Right ventricle myocardium superior (tissue), 1 donor: Measurements from ENCODE around the gene DBNL. TPM values are rescaled to one million over a fixed set of nuclear protein-coding genes. Genes with fewer than 3 reads are reported as not detected.

ENCODE experiments used
- ATAC-seq: fragments of 200-7000 bp; cut with Tn5 transposase; one replicate; pipeline ENCODE4 v1.9.1; 2020; ENCODE audit warnings: mild to moderate bottlenecking; ENCODE audit not compliant: poor library complexity
- DNase-seq: peaks from one replicate; pipeline ENCODE4 v3.0.0-alpha.2; 2020
- intact Hi-C: fragments of 100-400 bp; cut with DNase I; formaldehyde crosslinking; loops from one replicate; pipeline ENCODE4 v1.11.2; 2022
- total RNA-seq: library from RNA; stranded (reverse); fragmentation: NEBNext Ultra II Directional; extraction: Animal tissue kit (Norgen Biotek cat#: 25700); gene quantifications from one replicate; pipeline ENCODE4 v1.2.1, GENCODE V29; 2021
- donor health status: DM: no; HTN: yes; CAD: no; lungs with severe emphysema.

The DBNL gene
- total RNA-seq, 1 donor from 2014 or later = 28.0 TPM

GRCh38 chr7:44058759-44059218 is 14.3 kb downstream of the DBNL start:
- intact Hi-C loops = no loop called here
- ATAC-seq = no peak
- DNase-seq = no peak

GRCh38 chr7:44059219-44060090 is 15.0 kb downstream of the DBNL start:
- ATAC-seq (no peak), DNase-seq (no peak)
- intact Hi-C loops = no loop called here

- intact Hi-C loops = no loop called here
- ATAC-seq (no peak), DNase-seq (no peak)
Observed at GRCh38 chr7:44060091-44060947, 15.8 kb downstream of the DBNL start.

- intact Hi-C loops = no loop called here
- DNase-seq (no peak), ATAC-seq (no peak)
Observed at GRCh38 chr7:44060948-44061644, 16.6 kb downstream of the DBNL start.

- ATAC-seq (no peak), DNase-seq (no peak)
- intact Hi-C loops = no loop called here
Observed at GRCh38 chr7:44061645-44062179, 17.2 kb downstream of the DBNL start.

- no peak for DNase-seq
- no peak for ATAC-seq
- intact Hi-C loops = no loop called here
Observed at GRCh38 chr7:44062180-44062902, 17.8 kb downstream of the DBNL start.

- ATAC-seq = peak; percentile 2
- intact Hi-C loops = no loop called here
- DNase-seq = no peak
Observed at GRCh38 chr7:44062903-44063295, 18.4 kb downstream of the DBNL start.

GRCh38 chr7:44063547-44063893 is 19.0 kb downstream of the DBNL start:
- intact Hi-C loops = no loop called here
- DNase-seq = no peak
- ATAC-seq = no peak

- no peak for DNase-seq
- intact Hi-C loops = no loop called here
- ATAC-seq = peak; percentile 35
Observed at GRCh38 chr7:44063894-44064651, 19.6 kb downstream of the DBNL start.

GRCh38 chr7:44064791-44065430 is 20.4 kb downstream of the DBNL start:
- intact Hi-C loops = no loop called here
- DNase-seq = no peak
- peak; percentile 5 for ATAC-seq

GRCh38 chr7:44065431-44066110 is 21.1 kb downstream of the DBNL start, which contains the start of gene PGAM2:
PGAM2 (minus strand) TSS chr7:44065567; CDS start chr7:44065529, 38 bp downstream.
- ATAC-seq = peak; percentile 67
- intact Hi-C loops = no loop called here
- peak; percentile 88 for DNase-seq

- DNase-seq = no peak
- intact Hi-C loops = no loop called here
- ATAC-seq = no peak
Observed at GRCh38 chr7:44066111-44066460, 21.6 kb downstream of the DBNL start.

GRCh38 chr7:44066494-44067063 is 22.1 kb downstream of the DBNL start:
- ATAC-seq = no peak
- intact Hi-C loops = no loop called here
- DNase-seq = no peak

- DNase-seq (no peak), ATAC-seq (no peak)
- intact Hi-C loops = no loop called here
Observed at GRCh38 chr7:44067064-44067951, 22.8 kb downstream of the DBNL start.

GRCh38 chr7:44068054-44068453 is 23.6 kb downstream of the DBNL start:
- DNase-seq (no peak), ATAC-seq (no peak)
- intact Hi-C loops = no loop called here
